Heart left ventricle (tissue), 16 donors: ENCODE measurements around the gene PLD6. TPM values are rescaled to one million over a fixed set of nuclear protein-coding genes. Genes with fewer than 3 reads are reported as not detected.

Source experiments
- ATAC-seq, 4 donors: fragments of 200-7000 bp; cut with Tn5 transposase; one replicate each; pipeline ENCODE4 v1.9.1; 2020 to 2022; ENCODE audit warnings: moderate library complexity in 4 of 4, mild to moderate bottlenecking in 3 of 4, moderate number of reproducible peaks in 1 of 4
- DNase-seq, 5 donors: peaks; one replicate each; pipeline ENCODE4 v3.0.0-alpha.2; 2020
- H3K27ac ChIP-seq, 12 donors: fragments of 200-600 bp; sonication (generic) in 4 of 12; one replicate each; pipeline versions ENCODE4 v1.5.0 to v1.8.0; 2016 to 2022; ENCODE audit warnings: mild to moderate bottlenecking in 2 of 12
- H3K27me3 ChIP-seq, 9 donors: fragments of 200-600 bp; sonication (generic) in 2 of 9; one replicate each; pipeline versions ENCODE4 v1.5.1 to v1.8.0; 2016 to 2022; ENCODE audit warnings: mild to moderate bottlenecking in 3 of 9
- H3K36me3 ChIP-seq, 9 donors: fragments of 200-600 bp; sonication (generic) in 2 of 9; one replicate each; pipeline versions ENCODE4 v1.5.0 to v1.8.0; 2018 to 2022; ENCODE audit warnings: mild to moderate bottlenecking in 2 of 9
- H3K4me1 ChIP-seq, 12 donors: fragments of 200-600 bp; sonication (generic) in 4 of 12; one replicate each; pipeline versions ENCODE4 v1.5.0 to v1.8.0; 2016 to 2022; ENCODE audit warnings: mild to moderate bottlenecking in 3 of 12
- H3K4me3 ChIP-seq, 12 donors: fragments of 200-600 bp; sonication (generic) in 4 of 12; one replicate each; pipeline versions ENCODE4 v1.5.0 to v1.8.0; 2017 to 2022; ENCODE audit warnings: mild to moderate bottlenecking in 9 of 12, moderate library complexity in 4 of 12
- H3K9me3 ChIP-seq, 12 donors: fragments of 200-600 bp; sonication (generic) in 4 of 12; one replicate each; pipeline versions ENCODE4 v1.5.0 to v1.8.0; 2016 to 2022; ENCODE audit warnings: mild to moderate bottlenecking in 1 of 12
- POLR2A ChIP-seq, 2 donors: fragments of 450-650 bp; IDR thresholded peaks; one replicate each; pipeline ENCODE4 v1.6.1; 2017; ENCODE audit warnings: antibody characterized with exemption in 2 of 2, mild to moderate bottlenecking in 2 of 2, moderate library complexity in 2 of 2
- WGBS, 4 donors: extraction: QIAGEN DNeasy Blood & Tissue Kit in 2 of 4; methylation state at CpG; one replicate each; pipeline versions ENCODE4 v1.1.5 to v1.1.7; 2013 to 2018; 5-methylcytosine and 5-hydroxymethylcytosine counted together
- intact Hi-C, 10 donors: fragments of 100-400 bp; cut with DNase I; formaldehyde crosslinking; loops; one replicate each; pipeline versions ENCODE4 v1.11.1 to v1.14.2; 2022
- polyA plus RNA-seq, 2 donors: library from polyadenylated mRNA; stranded (reverse); fragments of 200-250 nt; gene quantifications; one replicate each; pipeline ENCODE4 v1.2.3, GENCODE V29; 2013
- total RNA-seq, 9 donors: library from RNA; depleted of rRNA in 2 of 9; stranded (reverse); fragments of >200 nt in 2 of 9; fragmentation: NEBNext Ultra II Directional in 3 of 9; extraction: Animal tissue kit (Norgen Biotek cat#: 25700) in 3 of 9; gene quantifications; one replicate each; pipeline versions ENCODE4 v1.1.0 to v1.2.4, GENCODE V29; 2016 to 2023
- TF ChIP-seq, protein P1 (sequence below), 12 donors: fragments of 200-600 bp; sonication (generic) in 4 of 12; IDR thresholded peaks; one replicate each; pipeline versions ENCODE4 v1.5.0 to v1.8.0; 2018 to 2022; ENCODE audit warnings: antibody characterized with exemption in 12 of 12, mild to moderate bottlenecking in 5 of 12
- donor health status: ischemic (EF 13 %, LVEDD 7.1; RV severe dilation, severe dysfunction).
- donor health status: healthy with polysubstance abuse.
- donor health status: DM: no; HTN: yes; CAD: no.
- donor health status: DM: no; HTN: no; CAD: no.
- donor health status: ischemic (EF 25% LVEDD 6.9; RV normal size, moderate dysfunction).
- donor health status: ischemic (EF 25% LVEDD 5.7; RV mildly dilated, moderate dysfunction).
- donor health status: healthy.
- donor health status: DM: yes; HTN: yes; CAD: no.
- donor health status: ischemic (EF 35%, LVEDD 5.7; RV mildly dilated, moderate dysfunction).
- donor health status: nonischemic (EF 11% LVEDD 7.7; RV severe dilation, severe dysfunction).
- donor health status: DM: yes; HTN: yes; CAD: no.
- donor health status: PGD.
- donor health status: ischemic (EF 29% LVEDD 5.4; RV normal size, mild dysfunction).
- donor health status: nonischemic (EF 23%, LVEDD 6.1; RV moderate dilation, normal function).

Gene PLD6
- total and polyA plus RNA-seq, 11 donors, result 3.8 to 11.8 (median 6.1) TPM

DNA sequence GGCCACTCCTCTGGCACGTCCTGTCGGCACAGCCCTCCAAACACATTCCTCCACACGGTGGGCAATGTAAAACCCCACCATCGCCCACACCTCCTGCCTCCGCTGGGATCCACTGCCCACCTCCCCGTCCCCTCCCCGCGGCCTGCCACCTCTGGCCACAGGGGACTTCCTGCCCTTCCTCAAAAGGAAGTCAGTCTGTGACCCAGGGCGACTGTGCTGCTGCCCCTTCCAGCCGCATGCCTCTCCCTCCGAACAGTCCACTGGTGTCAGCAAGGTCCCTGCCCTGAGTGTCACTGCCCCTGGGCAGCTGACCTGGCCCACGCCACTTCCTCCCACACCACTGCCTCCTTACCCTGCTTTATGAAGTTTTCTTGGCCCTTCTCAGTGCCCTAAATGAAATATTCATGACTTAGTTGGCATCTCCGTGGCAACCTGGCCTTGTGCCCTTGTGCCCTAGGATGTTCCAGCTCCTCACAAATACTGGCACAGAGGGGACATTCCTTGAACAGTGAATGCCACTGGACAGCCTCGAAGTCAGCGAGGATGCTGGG lies 2.0 kb downstream of the PLD6 start:
- no peak overlapping the region for H3K4me3 ChIP-seq
- H3K27ac ChIP-seq, result peak overlapping the region; percentile 32 to 96 (median 60)
- intact Hi-C loops, result loop anchor here in 2 of 10 donors (5.0 kb wide), 2 partner anchors 47 to 52 kb away; no protein-coding TSS in a partner anchor
- H3K4me1 ChIP-seq, result peaks cover 0 to 62% (median 40%) of the 10 kb centered on the region in 12 donors
- ATAC-seq, result peak; percentile 37 to 69 (median 42)
- no peak for TF ChIP-seq POLR2A (IDR thresholded peaks at IDR 0.05)
- TF ChIP-seq, protein P1, sequence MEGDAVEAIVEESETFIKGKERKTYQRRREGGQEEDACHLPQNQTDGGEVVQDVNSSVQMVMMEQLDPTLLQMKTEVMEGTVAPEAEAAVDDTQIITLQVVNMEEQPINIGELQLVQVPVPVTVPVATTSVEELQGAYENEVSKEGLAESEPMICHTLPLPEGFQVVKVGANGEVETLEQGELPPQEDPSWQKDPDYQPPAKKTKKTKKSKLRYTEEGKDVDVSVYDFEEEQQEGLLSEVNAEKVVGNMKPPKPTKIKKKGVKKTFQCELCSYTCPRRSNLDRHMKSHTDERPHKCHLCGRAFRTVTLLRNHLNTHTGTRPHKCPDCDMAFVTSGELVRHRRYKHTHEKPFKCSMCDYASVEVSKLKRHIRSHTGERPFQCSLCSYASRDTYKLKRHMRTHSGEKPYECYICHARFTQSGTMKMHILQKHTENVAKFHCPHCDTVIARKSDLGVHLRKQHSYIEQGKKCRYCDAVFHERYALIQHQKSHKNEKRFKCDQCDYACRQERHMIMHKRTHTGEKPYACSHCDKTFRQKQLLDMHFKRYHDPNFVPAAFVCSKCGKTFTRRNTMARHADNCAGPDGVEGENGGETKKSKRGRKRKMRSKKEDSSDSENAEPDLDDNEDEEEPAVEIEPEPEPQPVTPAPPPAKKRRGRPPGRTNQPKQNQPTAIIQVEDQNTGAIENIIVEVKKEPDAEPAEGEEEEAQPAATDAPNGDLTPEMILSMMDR (IDR thresholded peaks at IDR 0.05), result no peak
- H3K9me3 ChIP-seq, result no peaks in the 10 kb centered on the region
- WGBS, 4 donors, result 50 to 53% (median 52%) methylated on average over 15 of the region's 15 CpGs
- H3K36me3 ChIP-seq, result peaks cover 0 to 9% (median 0%) of the 10 kb centered on the region in 9 donors
- DNase-seq, result peak in 3 of 5 donors; percentile 50 to 68 (median 53)
- no peaks in the 10 kb centered on the region for H3K27me3 ChIP-seq

DNA sequence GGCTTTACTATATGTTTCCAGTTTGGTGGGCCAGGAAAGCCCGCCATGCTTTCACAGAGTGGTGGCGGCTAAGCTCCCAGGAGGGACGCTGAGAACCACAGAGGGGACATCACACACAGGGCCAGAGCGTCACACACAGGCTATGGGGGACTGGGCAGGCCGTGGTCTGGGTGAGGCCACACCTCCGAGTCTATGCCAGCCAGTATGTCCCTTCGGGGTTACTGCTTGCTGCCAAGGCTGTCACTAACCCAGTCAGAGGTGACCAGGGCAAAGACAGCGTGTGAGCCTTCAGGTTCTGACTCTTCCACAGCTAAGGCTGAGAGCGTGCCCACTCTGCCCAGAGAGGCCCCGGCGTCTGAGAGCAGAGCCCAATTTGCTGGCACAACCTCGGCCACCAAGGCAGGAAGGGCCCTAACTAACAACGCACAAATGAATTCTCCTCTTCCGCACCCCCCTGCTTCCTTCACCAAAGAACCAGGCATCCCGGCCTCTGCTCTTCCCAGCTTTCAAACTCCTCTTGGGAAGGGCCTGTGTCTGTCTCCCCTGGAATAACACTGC lies 2.9 kb downstream of the PLD6 start:
- H3K27ac ChIP-seq, result peak overlapping the region in 11 of 12 donors; percentile 8 to 96 (median 60)
- no peak for TF ChIP-seq POLR2A (IDR thresholded peaks at IDR 0.05)
- TF ChIP-seq, protein P1 (IDR thresholded peaks at IDR 0.05), result no peak
- no peak overlapping the region for H3K4me3 ChIP-seq
- H3K9me3 ChIP-seq, result no peaks in the 10 kb centered on the region
- H3K36me3 ChIP-seq, result peaks cover 0 to 9% (median 0%) of the 10 kb centered on the region in 9 donors
- no peaks in the 10 kb centered on the region for H3K27me3 ChIP-seq
- 62 to 90% (median 75%) methylated on average over 5 to 15 of the region's 15 CpGs for WGBS, 4 donors
- ATAC-seq (peak; percentile 24 to 65 (median 41)), DNase-seq (peak in 2 of 5 donors; percentile 46 to 53)
- peaks cover 0 to 62% (median 40%) of the 10 kb centered on the region in 12 donors for H3K4me1 ChIP-seq
- intact Hi-C loops, result loop anchor here in 2 of 10 donors (5.0 kb wide), 2 partner anchors 46 to 51 kb away; no protein-coding TSS in a partner anchor

DNA sequence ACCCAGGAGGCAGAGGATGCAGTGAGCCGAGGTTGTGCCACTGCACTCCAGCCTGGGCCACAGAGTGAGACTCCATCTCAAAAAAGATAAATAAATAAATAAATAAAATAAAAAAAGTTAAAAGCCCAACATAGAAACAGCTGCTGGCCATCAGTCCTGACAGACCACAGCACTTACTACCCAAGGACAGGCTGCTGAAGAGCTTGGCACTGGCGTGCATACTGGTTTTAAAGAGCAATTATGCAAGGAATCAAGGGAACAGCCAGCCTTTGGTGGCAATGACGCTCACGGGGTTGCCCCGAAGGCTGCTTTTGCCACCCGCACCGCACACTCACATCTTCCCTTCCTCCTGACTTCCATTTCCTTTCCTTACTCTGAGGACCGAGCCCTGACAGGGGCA lies 4.2 kb downstream of the PLD6 start:
- no peaks in the 10 kb centered on the region for H3K9me3 ChIP-seq
- WGBS, 4 donors, result 49 to 62% (median 55%) methylated on average over 8 of the region's 8 CpGs
- peaks cover 0 to 62% (median 40%) of the 10 kb centered on the region in 12 donors for H3K4me1 ChIP-seq
- intact Hi-C loops, result loop anchor here in 2 of 10 donors (5.0 kb wide), 2 partner anchors 45 to 50 kb away; no protein-coding TSS in a partner anchor
- ATAC-seq, result peak; percentile 45 to 64 (median 52)
- no peaks in the 10 kb centered on the region for H3K27me3 ChIP-seq
- H3K4me3 ChIP-seq, result no peak overlapping the region
- no peak for TF ChIP-seq POLR2A (IDR thresholded peaks at IDR 0.05)
- H3K27ac ChIP-seq, result peak overlapping the region in 10 of 12 donors; percentile 24 to 96 (median 66)
- peaks cover 0 to 9% (median 0%) of the 10 kb centered on the region in 9 donors for H3K36me3 ChIP-seq
- DNase-seq, result peak in 3 of 5 donors; percentile 40 to 71 (median 70)

DNA sequence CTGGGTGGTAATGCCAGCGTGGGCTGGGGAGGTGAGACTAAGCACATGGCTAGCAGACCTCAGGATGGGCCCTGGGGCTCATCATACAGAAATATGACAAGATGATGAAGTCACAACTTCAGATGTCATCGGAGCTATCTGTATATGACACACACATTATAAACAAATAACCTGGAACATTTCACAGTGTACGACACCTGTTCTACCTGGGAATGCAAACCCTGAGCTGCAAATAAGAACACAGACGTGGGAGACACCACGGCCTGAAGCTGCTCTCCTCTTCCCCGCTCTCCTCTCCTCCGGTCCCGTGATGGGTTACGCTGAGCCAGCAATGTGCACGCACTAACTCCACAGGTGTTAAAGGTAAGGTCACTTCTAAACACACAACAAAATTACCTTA lies 4.9 kb downstream of the PLD6 start:
- intact Hi-C loops, result loop anchor here in 2 of 10 donors (5.0 kb wide), 2 partner anchors 44 to 49 kb away; no protein-coding TSS in a partner anchor
- no peak for ATAC-seq
- Histone ChIP-seq H3K4me3 (no peak overlapping the region), H3K27me3 (no peaks in the 10 kb centered on the region), H3K27ac (peak overlapping the region in 8 of 12 donors; percentile 20 to 96 (median 64)), H3K36me3 (peaks cover 0 to 9% (median 0%) of the 10 kb centered on the region in 9 donors), H3K9me3 (no peaks in the 10 kb centered on the region), H3K4me1 (peaks cover 0 to 59% (median 40%) of the 10 kb centered on the region in 12 donors)
- DNase-seq, result peak in 1 of 5 donors; percentile 7
- WGBS, 4 donors, result 84 to 90% (median 86%) methylated on average over 10 of the region's 10 CpGs
- TF ChIP-seq, protein P1 (IDR thresholded peaks at IDR 0.05), result no peak
- no peak for TF ChIP-seq POLR2A (IDR thresholded peaks at IDR 0.05)
